D721Med (cell line): ENCODE measurements around the gene KMT5B.

Experiments used
- DNase-seq: peaks from one replicate; pipeline ENCODE4 v3.0.0; 2011; ENCODE audit warnings: low spot score; ENCODE audit not compliant: insufficient read length
- FAIRE-seq: peaks from 2 replicates; lab custom pipeline; 2011; peaks lifted over from hg19 to GRCh38; lab: Jason Lieb, UNC
- CTCF ChIP-seq: IDR thresholded peaks from 2 replicates; pipeline ENCODE4 v1.5.1; 2012; ENCODE audit warnings: mild to moderate bottlenecking, control low read depth; ENCODE audit not compliant: insufficient read depth; ENCODE audit errors: missing control alignments

Gene KMT5B

GRCh38 chr11:68158580-68158979 is 54.5 kb downstream of the KMT5B start:
- no peak for TF ChIP-seq CTCF
- FAIRE-seq (no peak), DNase-seq (no peak)

- FAIRE-seq, result no peak
- no peak for DNase-seq
- TF ChIP-seq CTCF, result no peak
These were observed 59.4 kb downstream of the KMT5B start for GRCh38 chr11:68153742-68154141.

GRCh38 chr11:68150037-68150436 is 63.1 kb downstream of the KMT5B start:
- DNase-seq, result no peak
- no peak for TF ChIP-seq CTCF
- no peak for FAIRE-seq

- no peak for TF ChIP-seq CTCF
- no peak for FAIRE-seq
- no peak for DNase-seq
These were observed 63.7 kb downstream of the KMT5B start for GRCh38 chr11:68149417-68149816.

- no peak for DNase-seq
- FAIRE-seq, result no peak
- TF ChIP-seq CTCF, result no peak
These were observed 64.2 kb downstream of the KMT5B start for GRCh38 chr11:68148879-68149278.

GRCh38 chr11:68148071-68148805 is 64.9 kb downstream of the KMT5B start:
- FAIRE-seq, result no peak
- TF ChIP-seq CTCF, result no peak
- no peak for DNase-seq

- no peak for TF ChIP-seq CTCF
- DNase-seq (no peak), FAIRE-seq (no peak)
These were observed 66.2 kb downstream of the KMT5B start for GRCh38 chr11:68146704-68147474.
